ENCODE data around the gene PRMT5.
"Not testable (repeated sequence)": the region's sequence is repeated elsewhere in the genome, so short reads cannot be mapped to it uniquely, and the experiment has no call there.

The PRMT5 gene

DNA sequence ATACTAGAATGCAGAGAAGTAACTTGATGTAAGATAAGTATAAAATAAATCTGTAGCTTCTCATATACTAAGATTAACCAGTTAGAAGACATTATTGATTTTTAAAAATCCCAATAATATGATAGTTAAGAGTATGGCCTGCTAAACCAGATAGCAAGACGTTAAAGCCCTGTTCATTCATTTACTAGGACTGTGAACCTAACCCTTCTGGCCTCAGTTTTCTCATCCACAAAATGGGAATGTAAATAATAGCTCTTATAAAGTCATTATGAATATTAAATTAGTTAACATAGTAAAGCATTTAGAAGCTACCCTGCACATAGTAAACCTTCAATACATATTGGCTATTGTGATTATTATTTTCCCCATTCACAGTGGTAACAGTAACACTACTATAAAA, 6.0 kb upstream of the PRMT5 start:
- in situ Hi-C loops (cut with MboI; ENCODE audit: low sequenced_read_pairs) = no loop called here

DNA sequence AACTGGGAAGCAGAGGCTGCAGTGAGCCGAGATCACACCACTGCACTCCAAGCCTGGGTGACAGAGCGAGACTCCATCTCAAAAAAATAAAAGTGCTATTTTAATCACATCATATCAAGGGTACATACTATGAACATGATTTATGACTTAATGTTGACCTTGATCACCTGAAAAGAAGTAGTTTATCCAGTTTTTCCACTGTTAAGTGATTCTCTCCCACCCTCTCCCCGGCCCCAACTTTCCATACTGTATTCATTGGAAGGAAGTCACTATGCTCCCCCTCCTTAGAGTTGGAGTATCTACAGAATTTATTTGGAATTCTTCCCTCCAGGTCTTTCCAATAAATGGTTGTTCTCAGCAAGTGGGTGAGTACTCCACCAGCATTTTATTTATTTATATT, 3.0 kb upstream of the PRMT5 start:
- in situ Hi-C loops (cut with MboI; ENCODE audit: low sequenced_read_pairs) = no loop called here

DNA sequence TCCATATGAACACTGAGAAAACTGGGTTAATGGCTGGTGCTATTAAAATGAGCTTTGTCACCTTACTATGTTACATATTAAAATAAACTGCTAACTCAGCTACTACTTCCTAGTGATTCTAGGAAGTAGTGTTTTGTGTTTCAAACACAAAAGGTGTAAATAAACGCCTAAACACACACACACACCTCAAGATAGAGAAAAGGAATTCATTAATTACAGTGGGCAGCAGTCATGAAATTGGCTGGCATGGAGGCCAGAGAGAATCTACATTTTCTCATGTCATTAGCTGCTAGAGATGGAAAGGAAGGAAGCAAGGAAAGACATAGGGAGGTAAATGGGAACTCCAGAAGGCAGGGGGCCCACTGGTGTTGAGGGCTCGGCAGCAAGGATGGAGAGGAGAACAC, 787 bp upstream of the PRMT5 start:
- in situ Hi-C loops (cut with MboI; ENCODE audit: low sequenced_read_pairs) = no loop called here

DNA sequence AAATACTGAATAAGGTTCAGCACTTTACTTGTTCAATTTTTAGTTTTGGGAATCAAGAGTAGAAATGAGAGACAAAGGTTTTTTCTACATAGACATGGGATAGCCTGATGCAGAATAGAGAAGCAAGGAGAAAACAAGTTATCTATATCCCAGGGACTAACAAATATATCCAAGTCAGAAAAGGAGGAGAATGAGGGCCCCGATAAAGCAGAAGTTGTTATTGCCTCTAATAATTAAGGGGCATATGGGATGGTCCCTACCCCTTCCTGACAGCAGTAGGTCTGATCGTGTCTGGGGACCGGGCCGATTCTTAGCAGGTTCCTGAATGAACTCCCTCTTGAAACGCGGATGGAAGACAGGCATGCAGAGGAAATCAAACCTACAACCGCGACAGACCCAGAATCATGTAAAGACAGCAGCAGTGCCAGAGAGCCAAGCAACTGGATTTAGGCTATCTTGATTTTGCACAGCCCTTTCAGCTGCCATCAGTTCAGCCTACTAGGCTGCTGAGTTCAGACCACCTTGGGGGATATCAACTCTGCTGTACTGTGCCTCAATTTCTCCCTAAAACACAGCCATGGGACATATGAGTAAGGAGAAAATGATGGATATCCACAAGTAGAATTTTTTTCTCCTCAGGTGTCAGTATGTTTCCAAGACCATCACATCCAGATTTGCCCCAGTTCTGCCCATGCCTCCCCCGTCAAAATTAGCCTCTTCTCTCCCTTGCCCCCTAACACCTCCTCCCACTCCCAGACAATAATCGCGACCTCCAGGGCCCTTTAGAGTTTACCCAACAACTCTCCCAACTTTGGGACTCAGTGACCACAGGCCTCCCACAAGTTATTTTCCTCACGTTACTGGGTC, 706 bp downstream of the PRMT5 start:
- in situ Hi-C loops (cut with MboI; ENCODE audit: low sequenced_read_pairs) = no loop called here

DNA sequence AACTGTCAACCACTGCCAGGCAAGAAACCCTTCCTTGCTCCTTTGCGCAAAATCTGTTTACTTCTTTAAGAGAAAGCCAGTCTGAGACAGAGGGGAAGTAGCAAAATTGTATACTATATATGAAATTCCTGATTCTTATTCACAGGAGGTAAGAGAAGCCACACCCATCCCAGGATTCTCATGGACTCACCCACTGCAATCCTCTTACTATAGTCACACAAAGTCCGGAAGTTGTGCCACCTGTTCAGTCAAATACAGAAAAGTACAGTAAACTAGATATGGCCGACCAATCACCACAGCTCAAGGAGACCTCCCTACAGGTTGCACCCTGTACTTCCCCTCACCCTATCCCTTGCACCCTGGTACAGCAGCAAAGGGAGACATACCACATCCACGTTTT, 2.9 kb downstream of the PRMT5 start:
- in situ Hi-C loops (cut with MboI; ENCODE audit: low sequenced_read_pairs) = no loop called here

DNA sequence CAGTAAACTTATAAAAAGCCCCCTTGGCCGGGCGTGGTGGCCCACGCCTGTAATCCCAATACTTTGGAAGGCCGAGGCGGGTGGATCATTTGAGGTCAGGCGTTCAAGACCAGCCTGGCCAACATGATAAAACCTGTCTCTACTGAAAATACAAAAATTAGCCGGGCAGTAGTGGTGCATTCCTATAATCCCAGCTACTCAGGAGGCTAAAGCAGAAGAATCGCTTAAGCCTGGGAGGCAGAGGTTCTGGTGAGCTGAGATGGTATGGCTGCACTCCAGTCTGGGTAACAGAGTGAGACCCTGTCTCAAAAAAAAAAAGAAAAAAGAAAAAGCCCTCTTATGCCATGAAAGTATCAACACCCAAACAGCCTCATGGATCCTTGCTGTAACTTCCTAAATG, 3.7 kb downstream of the PRMT5 start:
- in situ Hi-C loops (cut with MboI; ENCODE audit: low sequenced_read_pairs) = no loop called here

DNA sequence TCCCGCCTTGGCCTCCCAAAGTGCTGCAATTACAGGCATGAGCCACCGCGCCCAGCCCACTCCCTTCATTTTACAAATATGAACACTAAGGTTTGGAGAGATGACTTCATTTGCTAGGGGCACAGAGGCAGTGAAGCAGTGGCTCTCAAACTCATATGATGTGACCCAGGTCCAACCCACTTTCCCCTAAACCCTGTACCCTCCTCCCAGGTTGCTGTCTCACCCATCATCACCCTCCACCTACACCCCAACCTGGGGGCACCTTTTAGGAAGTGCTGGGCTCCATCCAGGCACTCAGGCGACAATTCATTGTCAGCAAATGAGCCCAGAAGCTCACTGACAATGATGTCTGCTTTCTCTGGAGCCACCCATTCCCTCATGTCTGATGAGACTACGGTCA, 5.4 kb downstream of the PRMT5 start:
- in situ Hi-C loops (cut with MboI; ENCODE audit: low sequenced_read_pairs) = no loop called here

DNA sequence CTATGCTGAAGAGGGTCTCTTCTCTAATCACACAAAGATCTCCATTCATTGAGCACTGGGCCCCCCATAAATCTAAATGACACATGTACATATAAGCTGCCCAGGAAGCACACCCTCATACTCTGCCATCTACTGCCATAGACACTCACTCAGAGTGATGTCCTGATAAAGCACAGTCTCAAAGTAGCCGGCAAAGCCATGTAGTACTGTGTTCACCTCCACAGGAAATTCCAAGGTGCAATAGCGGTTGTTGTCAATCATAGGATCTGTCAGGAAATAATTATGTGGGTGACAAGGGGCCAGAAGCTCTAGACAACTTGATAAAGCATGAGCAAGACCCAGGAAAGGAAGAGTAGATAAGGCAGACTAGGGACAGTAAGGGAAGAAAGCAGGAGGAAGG, 6.9 kb downstream of the PRMT5 start:
- in situ Hi-C loops (cut with MboI; ENCODE audit: low sequenced_read_pairs) = no loop called here

DNA sequence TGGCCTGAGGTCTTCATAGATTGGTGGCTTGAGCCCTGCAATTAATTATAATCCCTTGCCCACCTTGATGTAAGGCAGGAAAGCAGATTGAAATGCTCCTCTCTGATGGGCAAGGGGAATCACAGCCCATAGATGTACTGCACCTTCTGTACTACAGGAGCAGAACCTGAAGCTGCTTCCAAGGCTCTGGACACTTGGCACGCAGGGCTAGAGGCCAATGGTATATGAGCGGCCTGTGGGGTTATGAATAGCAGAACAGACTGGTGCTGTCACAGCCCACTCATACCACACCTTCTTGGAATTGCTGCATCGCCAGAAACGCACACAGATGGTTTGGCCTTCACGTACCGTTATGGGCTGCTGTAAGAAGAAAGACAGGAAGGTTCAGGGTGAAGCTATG, 8.5 kb downstream of the PRMT5 start:
- in situ Hi-C loops (cut with MboI; ENCODE audit: low sequenced_read_pairs) = no loop called here

DNA sequence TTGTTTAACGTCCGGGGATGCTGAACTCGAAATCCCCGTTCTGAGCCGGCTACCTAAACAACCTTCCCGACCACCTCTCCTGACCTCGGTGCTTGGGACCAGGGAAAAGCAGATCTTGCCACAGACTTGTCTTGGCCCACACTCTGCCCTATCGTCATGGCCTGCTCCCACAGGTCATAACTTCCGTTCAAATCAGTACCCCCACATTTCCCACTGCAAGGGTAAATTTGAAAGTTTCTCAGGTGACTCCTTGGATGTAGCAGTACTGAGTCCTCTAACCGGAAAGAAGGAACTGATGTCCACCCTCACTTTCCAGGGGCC, 9.6 kb downstream of the PRMT5 start:
- in situ Hi-C loops (cut with MboI; ENCODE audit: low sequenced_read_pairs) = no loop called here

DNA sequence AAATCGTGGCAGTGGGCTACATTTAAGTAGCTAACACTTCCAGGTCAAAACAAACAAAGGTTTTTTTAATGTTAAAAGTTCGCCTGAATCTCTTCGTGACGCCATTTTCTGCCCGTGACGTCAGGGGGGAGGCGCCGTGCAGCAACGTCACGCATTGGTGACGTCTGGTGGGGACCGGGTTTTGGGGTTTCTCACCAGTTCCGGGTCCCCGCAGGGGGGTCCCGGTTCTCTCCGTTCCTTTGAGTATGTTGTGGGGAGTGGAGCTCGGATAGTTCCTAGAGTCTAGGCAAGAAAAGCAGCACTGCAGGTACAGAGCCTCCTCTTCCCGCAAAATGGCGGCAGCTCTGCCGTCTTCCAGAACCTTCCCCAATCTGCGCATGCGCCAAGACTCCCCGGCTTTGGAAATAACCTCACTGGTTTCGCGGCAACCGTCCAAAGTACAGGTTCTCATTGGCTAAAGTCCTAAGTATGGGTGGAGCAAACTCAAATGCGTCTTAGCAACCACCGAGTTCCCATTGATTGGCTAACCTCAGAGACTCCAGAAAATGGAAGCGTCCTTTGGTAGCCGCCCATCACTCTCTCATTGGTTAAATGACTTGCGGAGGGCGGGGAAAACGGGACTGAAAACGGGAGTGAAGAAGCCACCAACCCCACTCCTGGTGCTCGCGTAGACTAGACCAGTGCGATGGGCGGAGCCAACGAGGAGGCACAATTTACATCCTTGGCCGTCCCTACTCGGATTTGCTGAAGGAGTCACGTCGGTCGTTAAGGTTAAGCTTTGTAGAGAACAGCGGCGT, 10.2 kb downstream of the PRMT5 start, which contains the start of gene RBM23:
TSS of gene RBM23 (minus strand) at position 346 of the 797 bp plus-strand sequence.
- in situ Hi-C loops (cut with MboI; ENCODE audit: low sequenced_read_pairs) = no loop called here

DNA sequence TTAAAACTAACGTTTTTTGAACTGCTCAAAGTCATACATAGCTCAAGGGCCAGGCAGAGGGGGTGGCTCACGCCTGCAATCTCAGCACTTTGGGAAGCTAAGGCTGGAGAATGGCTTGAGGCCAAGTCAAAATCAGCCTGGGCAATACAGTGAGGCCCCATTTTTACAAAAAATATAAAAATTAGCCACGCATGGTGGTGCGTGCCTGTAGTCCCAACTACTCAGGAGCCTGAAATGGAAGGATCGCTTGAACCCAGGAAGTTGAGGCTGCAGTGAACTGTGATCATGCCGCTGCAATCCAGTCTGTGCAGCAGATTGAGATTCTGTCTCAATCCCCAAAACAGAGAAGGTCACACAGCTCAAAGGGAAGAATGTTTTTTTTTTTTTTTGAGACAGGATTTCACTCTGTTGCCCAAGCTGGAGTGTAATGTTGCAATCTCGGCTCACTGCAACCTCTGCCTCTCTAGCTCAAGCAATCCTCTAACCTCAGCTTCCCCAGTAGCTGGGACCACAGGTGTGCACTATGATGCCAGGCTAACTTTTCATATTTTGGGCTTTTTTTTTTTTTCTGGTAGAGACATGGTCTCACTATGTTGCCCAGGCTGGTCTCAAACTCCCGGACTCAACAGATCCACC, 13.2 kb downstream of the PRMT5 start:
- in situ Hi-C loops (cut with MboI; ENCODE audit: low sequenced_read_pairs) = no loop called here

DNA sequence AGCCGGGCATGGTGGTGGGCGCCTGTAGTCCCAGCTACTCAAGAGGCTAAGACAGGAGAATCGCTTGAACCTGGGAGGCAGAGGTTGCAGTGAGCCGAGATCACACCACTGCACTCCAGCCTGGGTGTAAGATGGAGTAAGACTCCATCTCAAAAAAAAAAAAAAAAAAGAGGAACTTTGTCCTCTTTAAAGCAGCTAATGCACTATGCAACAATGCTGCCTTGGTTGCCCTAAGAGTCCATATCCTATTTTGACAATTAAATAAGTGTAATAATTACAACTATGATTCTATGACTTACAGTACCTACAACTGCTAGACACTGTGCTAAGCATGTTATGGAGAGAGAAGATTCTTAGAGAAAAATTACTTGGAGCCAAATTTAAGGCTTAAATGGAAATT, 14.3 kb downstream of the PRMT5 start:
- in situ Hi-C loops (cut with MboI; ENCODE audit: low sequenced_read_pairs) = not testable (repeated sequence)

DNA sequence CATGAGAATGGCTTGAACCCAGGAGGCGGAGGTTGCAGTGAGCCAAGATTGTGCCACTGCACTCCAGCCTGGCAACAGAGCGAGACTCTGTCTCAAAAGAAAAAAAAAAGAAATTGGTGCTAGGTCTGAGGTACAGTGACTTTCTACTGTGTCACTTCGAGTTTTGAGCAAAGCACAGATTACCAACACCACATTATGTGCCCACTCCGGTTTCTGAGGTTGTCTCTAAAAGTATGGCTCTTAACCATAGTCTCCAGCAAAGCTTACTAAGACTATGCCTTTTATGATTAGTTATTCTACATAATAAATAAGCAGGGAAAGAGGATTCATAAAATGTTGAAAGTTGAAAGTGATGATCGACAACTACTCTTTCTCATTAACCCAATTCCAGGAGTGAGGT, 18.3 kb downstream of the PRMT5 start:
- in situ Hi-C loops (cut with MboI; ENCODE audit: low sequenced_read_pairs) = no loop called here

DNA sequence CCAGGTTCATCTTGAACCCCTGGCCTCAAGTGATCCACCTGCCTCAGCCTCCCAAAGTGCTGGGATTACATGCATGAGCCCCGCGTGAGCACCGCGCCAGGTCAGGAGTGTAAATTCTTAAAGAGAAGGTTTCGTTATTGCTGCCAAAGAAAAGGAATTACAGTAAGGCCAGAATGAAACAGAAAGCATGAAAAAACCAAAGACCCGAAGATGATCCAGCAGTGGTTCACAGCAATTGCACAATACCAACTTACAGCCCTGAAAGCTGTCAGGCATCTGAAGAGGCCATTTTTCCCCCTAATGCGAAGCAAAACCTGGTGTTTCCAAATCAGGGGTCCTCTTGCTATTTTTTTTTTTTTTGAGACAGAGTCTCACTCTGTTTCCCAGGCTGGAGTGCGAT, 20.6 kb downstream of the PRMT5 start:
- in situ Hi-C loops (cut with MboI; ENCODE audit: low sequenced_read_pairs) = no loop called here

DNA sequence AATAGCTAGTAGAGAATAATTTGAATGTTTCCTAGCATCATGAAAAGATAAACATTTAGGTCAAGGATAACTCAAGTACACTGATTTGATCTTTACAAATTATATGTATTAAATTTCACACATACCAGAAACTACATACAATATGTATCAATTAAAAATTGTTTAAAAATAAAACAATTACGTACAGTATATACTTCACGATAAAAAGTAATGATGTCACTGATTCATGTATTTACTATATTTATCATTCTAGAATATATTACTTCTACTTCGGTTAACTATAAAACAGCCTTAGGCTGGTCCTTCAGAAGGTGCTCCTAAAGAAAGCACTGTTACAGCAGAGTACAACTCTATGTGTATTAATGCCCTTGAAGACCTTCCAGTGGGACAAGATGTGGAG, 21.7 kb downstream of the PRMT5 start:
- in situ Hi-C loops (cut with MboI; ENCODE audit: low sequenced_read_pairs) = no loop called here

DNA sequence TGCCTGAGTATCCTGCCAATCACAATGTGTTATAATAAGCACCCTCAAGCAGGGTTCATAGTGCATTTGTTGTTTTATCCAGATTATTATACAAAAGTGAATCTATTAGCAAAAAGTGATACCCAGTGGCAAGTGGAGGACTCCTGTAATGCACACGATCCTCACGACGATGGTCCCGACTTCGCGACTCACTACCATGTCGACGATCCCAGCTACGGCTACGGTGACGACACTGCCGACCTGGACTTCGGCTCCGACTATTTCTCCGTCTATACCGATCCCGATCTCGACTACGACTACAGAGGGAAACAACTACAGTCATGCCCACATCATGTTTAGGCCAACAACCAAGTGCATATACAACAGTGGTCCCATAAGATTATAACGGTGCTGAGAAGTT, 23.1 kb downstream of the PRMT5 start:
- in situ Hi-C loops (cut with MboI; ENCODE audit: low sequenced_read_pairs) = no loop called here

DNA sequence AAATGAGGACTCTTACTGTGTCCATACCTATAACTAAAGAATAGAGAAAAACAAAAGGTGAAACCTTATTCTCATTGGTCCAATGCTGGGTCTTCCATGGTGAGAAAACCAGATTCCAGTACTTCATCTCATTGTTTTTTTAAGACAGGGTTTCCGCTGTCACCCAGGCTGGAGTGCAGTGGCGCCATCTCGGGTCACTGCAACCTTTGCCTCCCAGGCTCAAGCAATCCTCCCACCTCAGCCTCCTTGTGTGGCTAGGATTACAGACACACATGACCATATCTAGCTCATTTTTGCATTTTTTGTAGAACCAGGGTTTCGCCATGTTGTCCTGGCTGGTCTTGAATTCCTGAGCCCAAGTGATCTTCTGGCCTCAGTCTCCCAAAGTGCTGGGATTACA, 23.5 kb downstream of the PRMT5 start:
- in situ Hi-C loops (cut with MboI; ENCODE audit: low sequenced_read_pairs) = no loop called here

DNA sequence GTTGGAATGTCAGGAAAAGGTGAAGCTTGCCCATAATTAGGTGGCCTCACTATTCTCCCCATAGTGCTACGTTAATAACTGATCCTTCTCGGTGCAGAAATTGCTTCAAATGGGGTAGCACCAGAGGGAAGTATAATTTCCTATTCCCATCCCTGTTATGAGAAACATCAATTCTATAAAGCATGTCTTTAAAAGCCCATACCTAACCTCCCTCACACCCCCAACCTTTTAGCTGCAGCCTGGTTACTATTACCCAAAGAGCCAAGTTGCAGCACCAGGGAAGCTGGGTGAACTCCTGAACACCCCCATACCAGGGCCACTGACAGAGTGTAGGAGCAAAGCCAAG, 25.5 kb downstream of the PRMT5 start:
- in situ Hi-C loops (cut with MboI; ENCODE audit: low sequenced_read_pairs) = no loop called here

DNA sequence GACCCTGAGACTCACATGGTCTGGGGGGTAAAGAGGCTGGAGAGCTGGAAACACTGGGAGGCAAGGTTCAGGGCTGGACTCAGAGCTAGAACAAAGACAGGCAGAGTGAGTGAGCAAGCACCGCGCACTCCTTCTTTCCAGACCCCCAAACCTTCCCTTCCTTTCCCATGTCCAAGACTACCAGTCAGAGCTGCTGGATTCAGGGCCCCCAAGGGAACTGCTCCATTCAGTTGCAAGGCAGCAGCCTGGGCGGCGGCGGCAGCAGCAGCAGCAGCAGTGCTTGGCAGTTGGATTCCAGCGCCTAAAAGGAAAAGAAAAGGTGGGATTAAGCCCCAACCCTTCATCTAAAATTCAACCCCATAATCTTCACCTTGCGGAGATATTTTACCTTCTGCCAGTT, 27.4 kb downstream of the PRMT5 start:
- in situ Hi-C loops (cut with MboI; ENCODE audit: low sequenced_read_pairs) = no loop called here

DNA sequence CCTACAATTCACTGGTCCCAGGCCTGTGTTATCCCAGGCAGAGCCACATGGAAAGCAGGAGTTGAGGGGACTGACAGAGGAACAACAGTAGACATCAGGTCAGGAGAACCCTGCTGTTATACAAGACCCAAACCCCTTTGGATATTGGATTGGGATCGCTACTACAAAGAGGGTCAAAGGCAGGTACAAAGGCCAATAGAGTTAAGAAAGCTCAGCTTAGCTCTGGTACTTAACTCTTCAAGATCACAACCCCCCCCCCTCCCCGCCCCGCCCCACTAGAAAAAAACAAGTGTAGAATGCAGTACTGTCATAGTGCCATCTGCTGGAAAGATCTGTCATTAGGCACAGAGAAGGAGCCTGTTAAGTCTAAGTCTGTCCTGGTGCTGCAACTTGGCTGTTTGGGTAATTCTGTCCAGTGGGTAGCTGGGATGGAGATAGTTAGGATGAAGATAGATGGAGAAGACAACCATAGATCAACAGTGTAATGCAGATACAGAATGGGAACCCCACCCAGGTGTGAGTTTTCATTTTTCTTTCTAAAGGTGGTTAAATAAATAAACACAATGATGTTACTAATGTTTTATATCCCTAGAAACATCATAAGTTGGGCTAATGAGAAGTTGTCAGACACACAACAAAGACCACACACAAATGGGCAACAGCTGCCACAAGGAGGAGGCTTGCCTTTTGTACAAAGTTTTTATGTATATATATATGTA, 28.9 kb downstream of the PRMT5 start:
- in situ Hi-C loops (cut with MboI; ENCODE audit: low sequenced_read_pairs) = no loop called here

Measured in HL-60/S4 (cell line).